Fibroblast of villous mesenchyme (primary cell): ENCODE measurements around the gene GOLT1A. TPM values are rescaled to one million over a fixed set of nuclear protein-coding genes. Genes with fewer than 3 reads are reported as not detected.
A peak's percentile ranks its signal among the peaks of the same experiment; 100 is the strongest.

Source experiments
- DNase-seq: peaks from one replicate; pipeline ENCODE4 v3.0.0-alpha.2; 2010; ENCODE audit warnings: low read depth
- H3K4me3 ChIP-seq: 2 replicates; pipeline ENCODE4 v1.5.1; 2011; ENCODE audit warnings: low read depth, mild to moderate bottlenecking, low read length
- CTCF ChIP-seq: IDR thresholded peaks from 2 replicates; pipeline ENCODE4 v1.5.1; 2012; ENCODE audit warnings: low read depth, mild to moderate bottlenecking, low read length; ENCODE audit not compliant: insufficient read depth
- total RNA-seq: library from RNA; depleted of rRNA; stranded (reverse); fragments of >200 nt; gene quantifications from 2 replicates; pipeline ENCODE4 v1.2.3, GENCODE V29; 2012

GOLT1A gene
- total RNA-seq, 1 donor: not detected

DNA sequence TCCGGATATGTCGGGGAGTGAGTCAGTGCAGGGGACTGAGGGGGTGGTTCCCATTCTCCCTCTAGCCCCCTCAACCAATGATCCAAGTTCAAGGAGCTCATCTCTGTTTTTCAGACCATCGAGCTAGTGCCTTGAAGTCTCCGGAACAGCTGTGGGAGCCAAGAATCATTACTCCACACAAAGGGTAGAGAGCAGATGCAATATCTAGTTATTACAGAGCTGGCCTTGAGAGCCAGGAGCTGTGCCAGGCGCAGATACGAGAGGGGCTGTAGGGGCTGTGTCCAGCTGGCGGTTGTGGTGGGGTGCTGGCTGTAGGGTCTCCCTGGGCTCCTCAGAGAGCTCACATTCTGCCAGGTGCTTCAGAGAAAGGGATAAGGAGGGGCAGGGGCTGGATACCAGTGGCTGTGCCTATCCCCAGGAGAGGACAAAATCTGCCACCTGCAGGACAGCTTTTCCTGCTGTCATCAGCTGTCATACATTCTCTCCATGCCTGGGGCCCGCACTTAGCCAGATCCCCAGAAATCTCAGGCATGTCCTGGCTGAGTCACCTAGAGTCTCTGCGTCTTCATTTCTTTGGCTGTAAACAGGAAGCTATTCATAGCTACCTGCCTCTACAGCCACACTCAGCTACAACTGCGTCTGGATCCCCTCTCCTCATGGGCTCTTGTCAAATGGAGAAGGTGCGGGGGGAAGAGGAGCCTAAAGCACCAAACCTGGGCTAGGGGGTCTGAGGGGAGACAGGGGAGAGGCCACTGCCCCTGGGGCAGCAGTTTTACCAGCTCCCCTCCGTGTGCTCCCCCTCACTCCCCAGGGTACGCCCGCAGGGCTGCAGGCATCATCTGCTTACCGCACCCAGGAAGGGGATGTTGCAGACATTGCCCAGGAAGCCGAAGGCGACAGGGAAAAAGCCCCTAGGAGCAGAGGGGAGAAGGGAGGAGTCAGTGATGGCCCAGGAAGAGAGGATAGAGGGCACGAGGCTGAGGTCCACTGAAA, 15.1 kb downstream of the GOLT1A start:
- DNase-seq: peak; percentile 49
- TF ChIP-seq CTCF: no peak
- H3K4me3 ChIP-seq: no peak overlapping the region

DNA sequence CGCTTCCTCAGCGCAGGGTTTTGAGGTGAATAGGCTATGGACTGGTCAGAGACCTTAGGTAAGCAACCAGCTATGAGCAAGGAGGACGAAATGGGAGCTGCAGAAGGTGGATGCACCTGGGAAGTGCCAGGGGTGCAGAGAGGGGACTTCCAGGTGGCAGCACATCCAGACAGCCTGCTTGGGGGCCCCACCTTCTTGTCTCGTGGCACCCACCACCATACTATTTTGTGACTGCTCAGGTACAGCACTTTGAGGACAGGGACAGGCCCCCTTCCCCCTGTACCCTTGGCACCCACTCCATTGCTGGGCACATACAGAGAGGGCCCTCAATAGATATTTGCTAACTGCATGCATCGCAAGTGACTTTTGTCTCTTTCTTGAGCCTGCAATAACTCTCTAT, 16.7 kb downstream of the GOLT1A start:
- no peak overlapping the region for H3K4me3 ChIP-seq
- TF ChIP-seq CTCF: no peak
- no peak for DNase-seq

DNA sequence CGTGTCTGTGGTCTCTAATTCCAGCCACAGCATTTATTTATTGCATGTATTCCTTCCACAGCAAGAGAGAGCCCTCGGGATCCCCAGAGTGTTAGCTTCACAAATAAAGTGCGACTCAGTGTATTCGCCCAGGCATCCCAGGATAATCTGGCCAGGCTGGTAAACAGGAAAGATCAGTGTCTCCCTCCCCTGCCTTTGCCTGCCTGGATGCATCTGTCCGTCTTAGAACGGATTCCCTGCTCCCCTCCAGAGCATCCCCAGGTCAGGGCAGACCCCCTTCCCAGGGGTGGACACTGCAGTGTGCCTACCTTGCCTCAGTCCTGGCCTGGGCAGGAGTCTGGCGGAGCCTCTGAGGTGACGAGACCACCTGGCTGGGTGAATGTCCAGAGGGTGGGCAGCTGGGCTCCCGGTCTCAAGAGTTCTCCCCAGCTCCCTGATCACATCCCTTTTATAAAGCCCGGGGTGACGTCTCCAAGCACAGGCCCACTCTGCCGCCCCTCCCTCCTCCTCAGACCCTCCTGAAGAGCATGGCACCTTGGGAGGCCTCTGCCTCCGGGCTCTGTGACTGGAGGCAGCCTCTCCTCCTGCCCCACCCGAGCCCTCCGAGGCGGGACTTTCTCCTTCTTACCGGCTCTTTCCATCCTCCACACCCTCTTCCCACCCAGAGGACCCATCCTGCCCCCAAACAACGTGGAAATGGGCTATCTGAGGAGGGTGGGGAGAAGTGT, 17.6 kb downstream of the GOLT1A start, which contains the start of gene KISS1:
Gene KISS1 (minus strand): TSS at position 424 of the 728 bp plus-strand sequence. CDS start 3,615 bp downstream, outside the sequence.
- no peak for DNase-seq
- TF ChIP-seq CTCF: no peak

GRCh38 chr1:204194771-204195170, 19.0 kb downstream of the GOLT1A start:
- no peak overlapping the region for H3K4me3 ChIP-seq
- TF ChIP-seq CTCF: no peak
- DNase-seq: no peak

More for the DNA sequence above, 17.6 kb downstream of the GOLT1A start, which contains the start of gene KISS1:
- no peak within 1 kb of the TSS for H3K4me3 ChIP-seq

DNA sequence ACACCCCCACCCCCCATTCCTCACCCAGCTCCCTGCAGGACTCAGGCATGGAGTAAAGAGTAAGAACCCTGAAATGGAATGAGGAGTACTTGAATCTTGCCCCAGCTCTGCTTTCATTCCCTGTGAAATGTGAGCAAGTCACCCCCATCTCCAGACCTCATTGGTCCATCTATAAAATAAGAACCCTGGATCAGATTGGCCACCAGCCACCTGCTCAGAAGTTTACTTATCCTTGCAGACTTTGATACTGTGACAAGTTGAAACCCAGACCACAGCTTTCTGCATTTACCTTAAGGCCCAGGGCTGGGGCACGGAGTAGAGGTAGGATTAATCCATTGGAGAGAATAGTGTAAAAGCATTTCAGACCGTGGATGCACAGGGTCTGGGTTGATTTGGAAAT, 19.7 kb downstream of the GOLT1A start:
- TF ChIP-seq CTCF: no peak
- H3K4me3 ChIP-seq: no peak overlapping the region
- no peak for DNase-seq

DNA sequence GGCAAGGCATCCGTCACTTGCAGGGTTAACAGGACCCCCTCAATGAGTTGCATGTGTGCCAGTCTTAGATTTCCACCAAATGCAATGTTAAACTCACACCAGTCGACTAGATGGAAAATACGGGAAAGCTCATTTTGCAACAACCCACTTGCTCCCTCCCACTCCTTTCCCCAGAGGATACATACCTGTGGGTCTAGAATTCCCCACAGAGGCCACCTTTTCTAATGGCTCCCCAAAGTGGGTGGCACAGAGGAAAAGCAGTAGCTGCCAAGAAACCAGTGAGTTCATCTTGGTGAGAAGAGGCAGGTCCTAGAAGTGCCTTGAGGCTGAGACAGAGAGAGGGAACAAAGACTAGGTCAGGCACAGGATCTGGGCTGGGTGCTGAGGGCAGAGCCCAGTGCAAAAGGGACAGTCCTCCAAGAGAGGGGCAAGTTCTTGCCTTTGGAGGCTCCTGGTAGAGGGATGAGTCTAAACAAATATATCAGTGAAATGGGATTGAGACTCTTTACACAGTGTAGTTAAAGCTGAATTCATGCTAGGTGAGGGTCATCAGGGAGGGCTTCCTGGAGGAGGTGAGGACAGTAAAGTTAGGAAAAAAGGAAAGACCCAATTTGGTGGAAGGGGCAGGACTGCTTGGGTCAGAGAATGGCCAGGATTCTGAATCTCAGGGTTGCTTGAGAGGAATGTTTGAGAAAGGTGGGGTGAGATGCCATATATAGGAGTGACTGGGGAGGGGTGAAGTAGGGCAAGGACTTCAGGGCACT, 21.0 kb downstream of the GOLT1A start:
- H3K4me3 ChIP-seq: no peak overlapping the region
- TF ChIP-seq CTCF: no peak
- DNase-seq: no peak
